PC-9 (cell line): ENCODE data around the gene TET2. TPM values are rescaled to one million over a fixed set of nuclear protein-coding genes. Genes with fewer than 3 reads are reported as not detected.

Experiments
- BruUV-seq: library from RNA; stranded (reverse); fragments of 400-500 nt; replicated peaks from 2 replicates; lab custom pipeline; 2021; lab: Mats Ljungman, UMichigan
- CTCF ChIA-PET: fragments of 300-600 bp; sonication (Branson Sonifier 250); formaldehyde crosslinking; loops from one replicate; lab custom pipeline; 2022; ENCODE audit warnings: antibody characterized with exemption; lab: Charles Lee
- POLR2A ChIA-PET: fragments of 300-600 bp; sonication (Branson Sonifier 250); formaldehyde crosslinking; loops from one replicate; lab custom pipeline; 2022; ENCODE audit warnings: antibody characterized with exemption; ENCODE audit not compliant: unreplicated experiment; lab: Charles Lee
- DNase-seq, 2 experiments: peaks; one replicate each; pipeline versions ENCODE4 v3.0.0 to v3.0.0-alpha.2; 2015 to 2022; ENCODE audit warnings: mixed read lengths in 1 of 2
- H2AFZ ChIP-seq: fragments of 200-600 bp; sonication (generic); 2 replicates; pipeline ENCODE4 v1.8.1; 2017; ENCODE audit warnings: antibody characterized with exemption
- H3F3A ChIP-seq: fragments of 200-600 bp; sonication (generic); 2 replicates; pipeline ENCODE4 v1.8.1; 2017; ENCODE audit warnings: antibody characterized with exemption, mild to moderate bottlenecking, low read depth; ENCODE audit not compliant: insufficient read depth
- H3K27ac ChIP-seq: fragments of 200-600 bp; sonication (generic); 2 replicates; pipeline ENCODE4 v1.6.1; 2016; ENCODE audit warnings: mixed run types
- H3K27me3 ChIP-seq: fragments of 200-600 bp; sonication (generic); 2 replicates; pipeline ENCODE4 v1.6.1; 2016; ENCODE audit warnings: low read depth, mixed run types; ENCODE audit not compliant: insufficient read depth
- H3K36me3 ChIP-seq: fragments of 200-600 bp; sonication (generic); 2 replicates; pipeline ENCODE4 v1.6.1; 2016; ENCODE audit warnings: low read depth, mixed run types
- H3K4me1 ChIP-seq: fragments of 200-600 bp; sonication (generic); replicated peaks from 2 replicates; pipeline ENCODE4 v1.6.1; 2016; ENCODE audit warnings: mixed run types; ENCODE audit not compliant: insufficient read depth
- H3K4me2 ChIP-seq: fragments of 200-600 bp; sonication (generic); 2 replicates; pipeline ENCODE4 v1.6.1; 2017; ENCODE audit warnings: mixed run types
- H3K4me3 ChIP-seq: fragments of 200-600 bp; sonication (generic); 2 replicates; pipeline ENCODE4 v1.6.1; 2016; ENCODE audit warnings: mixed run types
- H3K79me2 ChIP-seq: fragments of 200-600 bp; sonication (generic); 2 replicates; pipeline ENCODE4 v1.6.1; 2017; ENCODE audit warnings: low read depth, mixed run types
- H3K9me2 ChIP-seq: fragments of 200-600 bp; sonication (generic); 2 replicates; pipeline ENCODE4 v1.8.1; 2017; ENCODE audit warnings: mild to moderate bottlenecking; ENCODE audit not compliant: insufficient read depth
- H3K9me3 ChIP-seq: fragments of 200-600 bp; sonication (generic); 2 replicates; pipeline ENCODE4 v1.8.1; 2016; ENCODE audit warnings: low read depth; ENCODE audit not compliant: insufficient read depth
- H4K20me1 ChIP-seq: fragments of 200-600 bp; sonication (generic); 2 replicates; pipeline ENCODE4 v1.8.1; 2017; ENCODE audit not compliant: insufficient read depth
- CTCF ChIP-seq: fragments of 200-600 bp; sonication (generic); conservative IDR thresholded peaks from 2 replicates; pipeline ENCODE4 v1.6.1; 2017; ENCODE audit warnings: mixed run types, antibody characterized with exemption, mild to moderate bottlenecking, moderate library complexity
- EZH2 ChIP-seq: fragments of 200-600 bp; sonication (generic); IDR thresholded peaks from 2 replicates; pipeline ENCODE4 v1.8.0; 2017; ENCODE audit warnings: antibody characterized with exemption, low read depth
- intact Hi-C: fragments of 100-400 bp; cut with micrococcal nuclease; formaldehyde crosslinking; loops from one replicate; pipeline ENCODE4 v1.10.0; 2022; ENCODE audit not compliant: unreplicated experiment
- total RNA-seq: library from RNA; stranded (reverse); gene quantifications from 2 replicates; pipeline ENCODE4 v1.2.3, GENCODE V29; 2021

Gene TET2
- total RNA-seq, 1 experiment from 2014 or later, result 6.6 TPM

DNA sequence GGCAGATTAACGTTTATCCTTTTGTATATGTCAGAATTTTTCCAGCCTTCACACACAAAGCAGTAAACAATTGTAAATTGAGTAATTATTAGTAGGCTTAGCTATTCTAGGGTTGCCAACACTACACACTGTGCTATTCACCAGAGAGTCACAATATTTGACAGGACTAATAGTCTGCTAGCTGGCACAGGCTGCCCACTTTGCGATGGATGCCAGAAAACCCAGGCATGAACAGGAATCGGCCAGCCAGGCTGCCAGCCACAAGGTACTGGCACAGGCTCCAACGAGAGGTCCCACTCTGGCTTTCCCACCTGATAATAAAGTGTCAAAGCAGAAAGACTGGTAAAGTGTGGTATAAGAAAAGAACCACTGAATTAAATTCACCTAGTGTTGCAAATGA, 94.8 kb downstream of the TET2 start:
- no peaks in the 10 kb centered on the region for H3K27me3 ChIP-seq
- BruUV-seq, result no TSS peak
- intact Hi-C loops, result no loop called here
- H3F3A ChIP-seq, result no peaks in the 10 kb centered on the region
- ChIA-PET CTCF (no interaction called here), POLR2A (no interaction called here)
- H3K9me2 ChIP-seq, result no peaks in the 10 kb centered on the region
- no peak overlapping the region for H2AFZ ChIP-seq
- no peaks in the 10 kb centered on the region for H3K36me3 ChIP-seq
- no peak overlapping the region for H3K4me2 ChIP-seq
- no peaks in the 10 kb centered on the region for H4K20me1 ChIP-seq
- DNase-seq, result no peak
- no peaks in the 10 kb centered on the region for H3K9me3 ChIP-seq
- H3K79me2 ChIP-seq, result no peaks in the 10 kb centered on the region
- no peak overlapping the region for H3K27ac ChIP-seq
- H3K4me1 ChIP-seq, result no peaks in the 10 kb centered on the region
- TF ChIP-seq EZH2 (no peak), CTCF (no peak)
- no peak overlapping the region for H3K4me3 ChIP-seq

DNA sequence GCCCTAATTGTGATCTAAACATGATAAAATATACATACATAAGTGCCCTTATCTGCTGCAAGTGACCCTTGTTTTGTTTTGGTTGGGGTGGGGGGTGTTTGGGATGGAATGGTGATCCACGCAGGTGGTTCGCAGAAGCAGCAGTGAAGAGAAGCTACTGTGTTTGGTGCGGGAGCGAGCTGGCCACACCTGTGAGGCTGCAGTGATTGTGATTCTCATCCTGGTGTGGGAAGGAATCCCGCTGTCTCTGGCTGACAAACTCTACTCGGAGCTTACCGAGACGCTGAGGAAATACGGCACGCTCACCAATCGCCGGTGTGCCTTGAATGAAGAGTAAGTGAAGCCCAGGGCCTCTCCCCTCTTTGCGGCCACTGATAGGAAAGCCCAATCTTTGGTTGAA, 96.8 kb downstream of the TET2 start:
- ChIA-PET POLR2A (no interaction called here), CTCF (no interaction called here)
- BruUV-seq, result no TSS peak
- no peak overlapping the region for H2AFZ ChIP-seq
- TF ChIP-seq EZH2, result no peak
- TF ChIP-seq CTCF, result no peak
- no peaks in the 10 kb centered on the region for H3F3A ChIP-seq
- no peaks in the 10 kb centered on the region for H3K36me3 ChIP-seq
- no peak overlapping the region for H3K4me3 ChIP-seq
- H3K79me2 ChIP-seq, result no peaks in the 10 kb centered on the region
- H3K9me3 ChIP-seq, result no peaks in the 10 kb centered on the region
- H3K27me3 ChIP-seq, result no peaks in the 10 kb centered on the region
- intact Hi-C loops, result no loop called here
- H3K9me2 ChIP-seq, result no peaks in the 10 kb centered on the region
- H3K4me2 ChIP-seq, result no peak overlapping the region
- no peak overlapping the region for H3K27ac ChIP-seq
- DNase-seq, result no peak
- no peaks in the 10 kb centered on the region for H4K20me1 ChIP-seq
- no peaks in the 10 kb centered on the region for H3K4me1 ChIP-seq

GRCh38 chr4:105246712-105247111, 100.0 kb downstream of the TET2 start:
- ChIA-PET POLR2A (no interaction called here), CTCF (no interaction called here)
- intact Hi-C loops, result no loop called here
- H2AFZ ChIP-seq, result no peak overlapping the region
- TF ChIP-seq CTCF (no peak), EZH2 (no peak)
- H3K4me3 ChIP-seq, result no peak overlapping the region
- no peak overlapping the region for H3K4me2 ChIP-seq
- H4K20me1 ChIP-seq, result no peaks in the 10 kb centered on the region
- no peaks in the 10 kb centered on the region for H3K27me3 ChIP-seq
- H3K36me3 ChIP-seq, result no peaks in the 10 kb centered on the region
- no peak for DNase-seq
- H3K9me2 ChIP-seq, result no peaks in the 10 kb centered on the region
- BruUV-seq, result no TSS peak
- H3F3A ChIP-seq, result no peaks in the 10 kb centered on the region
- H3K4me1 ChIP-seq, result no peaks in the 10 kb centered on the region
- H3K27ac ChIP-seq, result no peak overlapping the region
- no peaks in the 10 kb centered on the region for H3K79me2 ChIP-seq
- H3K9me3 ChIP-seq, result no peaks in the 10 kb centered on the region
